GM12878 (cell line): Measurements from ENCODE around the gene ZMYND15. TPM values are rescaled to one million over a fixed set of nuclear protein-coding genes. Genes with fewer than 3 reads are reported as not detected.

Source experiments
- ATAC-seq: fragments of 200-7000 bp; cut with Tn5 transposase; 3 replicates; pipeline ENCODE4 v1.9.1; 2020; ENCODE audit warnings: mild to moderate bottlenecking, moderate library complexity
- BruUV-seq: library from RNA; stranded (reverse); fragments of 400-500 nt; replicated peaks from 2 replicates; lab custom pipeline; 2021; lab: Mats Ljungman, UMichigan
- CTCF ChIA-PET: fragments of 300-600 bp; sonication (Branson Sonifier 250); formaldehyde crosslinking; extraction: SDS; loops from one replicate; lab custom pipeline; 2021; ENCODE audit warnings: inconsistent platforms; lab: Yijun Ruan, JAX
- POLR2A ChIA-PET: fragments of 350-600 bp; formaldehyde crosslinking; extraction: SDS; loops from one replicate; lab custom pipeline; 2021; ENCODE audit warnings: inconsistent platforms; lab: Charles Lee
- RAD21 ChIA-PET: fragments of 300-600 bp; sonication (Branson Sonifier 250); formaldehyde crosslinking; loops from one replicate; lab custom pipeline; 2023; ENCODE audit warnings: antibody characterized with exemption; ENCODE audit not compliant: unreplicated experiment; lab: Charles Lee
- SMC1A ChIA-PET: fragments of 300-600 bp; sonication (Branson Sonifier 250); formaldehyde crosslinking; loops from one replicate; lab custom pipeline; 2023; ENCODE audit not compliant: unreplicated experiment, uncharacterized antibody; lab: Charles Lee
- DNase-seq: peaks from one replicate; pipeline ENCODE4 v3.0.0-alpha.2; 2011; ENCODE audit warnings: low read depth, low spot score
- FAIRE-seq: peaks from 3 replicates; lab custom pipeline; 2011; peaks lifted over from hg19 to GRCh38; lab: Jason Lieb, UNC
- H2AFZ ChIP-seq: 2 replicates; pipeline ENCODE4 v1.6.0; 2011; ENCODE audit warnings: low read depth, low read length, control low read depth; ENCODE audit not compliant: control insufficient read depth
- H3K27ac ChIP-seq: 2 replicates; pipeline ENCODE4 v1.5.1; 2011; ENCODE audit warnings: control low read depth; ENCODE audit not compliant: control insufficient read depth, insufficient read depth
- H3K27me3 ChIP-seq, 2 experiments: replicated peaks in 1 of 2; 2 replicates each; pipeline versions ENCODE4 v1.6.0 to v1.6.1; 2011; ENCODE audit warnings: low read length in 1 of 2; ENCODE audit not compliant: control insufficient read depth in 2 of 2, insufficient read depth in 2 of 2
- H3K36me3 ChIP-seq, 2 experiments: 2 replicates each; pipeline ENCODE4 v1.5.1; 2011; ENCODE audit warnings: low read length in 1 of 2; ENCODE audit not compliant: control insufficient read depth in 2 of 2, insufficient read depth in 2 of 2
- H3K4me1 ChIP-seq: 2 replicates; pipeline ENCODE4 v1.6.1; 2011; ENCODE audit warnings: mild to moderate bottlenecking, low read length, moderate library complexity, mixed read lengths; ENCODE audit not compliant: control insufficient read depth, insufficient read depth
- H3K4me2 ChIP-seq: 2 replicates; pipeline ENCODE4 v1.6.0; 2011; ENCODE audit warnings: control low read depth; ENCODE audit not compliant: control insufficient read depth, insufficient read depth
- H3K4me3 ChIP-seq: fragments of 200-600 bp; sonication (generic); 2 replicates; pipeline ENCODE4 v1.5.1; 2016
- H3K79me2 ChIP-seq: 2 replicates; pipeline ENCODE4 v1.6.0; 2011; ENCODE audit warnings: low read length; ENCODE audit not compliant: control insufficient read depth, insufficient read depth
- H3K9ac ChIP-seq: 2 replicates; pipeline ENCODE4 v1.8.0; 2011; ENCODE audit warnings: low read length, control low read depth, mixed read lengths; ENCODE audit not compliant: control insufficient read depth, insufficient read depth
- H3K9me3 ChIP-seq: replicated peaks from 3 replicates; pipeline ENCODE4 v1.5.1; 2011; ENCODE audit warnings: mild to moderate bottlenecking, low read length; ENCODE audit not compliant: control insufficient read depth, insufficient read depth
- H4K20me1 ChIP-seq: 2 replicates; pipeline ENCODE4 v1.6.0; 2011; ENCODE audit not compliant: control insufficient read depth, insufficient read depth
- ATF2 ChIP-seq: IDR thresholded peaks from 2 replicates; pipeline ENCODE4 v1.6.1; 2012; ENCODE audit warnings: low read length, inconsistent platforms
- CEBPB ChIP-seq, 2 experiments: fragments of 150-350 bp in 1 of 2; IDR thresholded peaks; 2 replicates each; pipeline ENCODE4 v1.6.1; 2012 to 2014; ENCODE audit warnings: low read depth in 2 of 2, low read length in 2 of 2, borderline replicate concordance in 1 of 2, inconsistent platforms in 1 of 2
- E2F4 ChIP-seq: IDR thresholded peaks from 2 replicates; pipeline ENCODE4 v1.6.1; 2012; ENCODE audit warnings: low read depth, low read length, improper control_type of control experiment
- FOS ChIP-seq: IDR thresholded peaks from 3 replicates; pipeline ENCODE4 v1.6.1; 2011; ENCODE audit warnings: borderline replicate concordance; ENCODE audit not compliant: insufficient read length; ENCODE audit errors: extremely low read depth
- GATAD2B ChIP-seq: fragments of 450-650 bp; conservative IDR thresholded peaks from 2 replicates; pipeline ENCODE4 v1.6.1; 2017; ENCODE audit warnings: low read depth, mild to moderate bottlenecking, moderate library complexity
- MTA3 ChIP-seq: IDR thresholded peaks from 2 replicates; pipeline ENCODE4 v1.6.1; 2012; ENCODE audit warnings: low read length, inconsistent platforms, borderline replicate concordance
- NFYB ChIP-seq: IDR thresholded peaks from 2 replicates; pipeline ENCODE4 v1.6.1; 2011; ENCODE audit warnings: low read depth, mild to moderate bottlenecking, low read length, improper control_type of control experiment, moderate library complexity; ENCODE audit not compliant: insufficient read depth
- PAX5 ChIP-seq: IDR thresholded peaks from 2 replicates; pipeline ENCODE4 v1.6.1; 2011; ENCODE audit warnings: low read depth, low read length, borderline replicate concordance
- POLR2AphosphoS5 ChIP-seq: IDR thresholded peaks from 2 replicates; pipeline ENCODE4 v1.6.1; 2011; ENCODE audit warnings: mild to moderate bottlenecking, low read length, inconsistent platforms
- RAD51 ChIP-seq: fragments of 450-650 bp; IDR thresholded peaks from 2 replicates; pipeline ENCODE4 v1.6.1; 2016; ENCODE audit warnings: moderate library complexity, mild to moderate bottlenecking, inconsistent platforms
- TCF3 ChIP-seq: IDR thresholded peaks from 2 replicates; pipeline ENCODE4 v1.6.1; 2012; ENCODE audit warnings: low read depth, mild to moderate bottlenecking, low read length, borderline replicate concordance; ENCODE audit not compliant: insufficient read depth
- ZNF622 ChIP-seq: fragments of 450-650 bp; IDR thresholded peaks from 2 replicates; pipeline ENCODE4 v1.6.1; 2017; ENCODE audit warnings: mild to moderate bottlenecking, inconsistent platforms
- WGBS: methylation state at CpG from one replicate; pipeline ENCODE4 v1.1.6; 2016; ENCODE audit warnings: low lambda C conversion rate; ENCODE audit not compliant: insufficient replicate concordance, insufficient coverage; ENCODE audit errors: missing lambda C conversion rate; 5-methylcytosine and 5-hydroxymethylcytosine counted together
- in situ Hi-C: fragments of 300-500 bp; cut with MboI; formaldehyde crosslinking; loops from 9 replicates; pipeline ENCODE4 v1.14.3; 2018; ENCODE audit warnings: mixed read lengths
- intact Hi-C: fragments of 100-400 bp; cut with micrococcal nuclease; formaldehyde crosslinking; loops from one replicate; pipeline ENCODE4 v1.14.2; 2022; ENCODE audit not compliant: unreplicated experiment
- polyA plus RNA-seq, 11 experiments: library from polyadenylated mRNA; depleted of rRNA in 4 of 11; unstranded in 6 of 11; stranded (reverse) in 5 of 11; fragments of >200 nt; fragmentation: Nextera tagmentation in 4 of 11; fragmentation: Illumina TruSeq in 1 of 11; extraction: Ambion mirVana in 4 of 11; extraction: Trizol in 1 of 11; gene quantifications; 1 replicate in 1 of 11; 2 replicates in 10 of 11; pipeline versions ENCODE4 v1.2.1 to v1.2.3, GENCODE V29; 2011 to 2016; ENCODE audit warnings: inconsistent platforms in 2 of 11, missing spikeins in 2 of 11, low read depth in 1 of 11
- total RNA-seq, 4 experiments: library from RNA; depleted of rRNA in 3 of 4; stranded (reverse); fragments of >200 nt in 3 of 4; fragmentation: Illumina TruSeq in 1 of 4; extraction: Trizol in 1 of 4; gene quantifications; 2 replicates each; pipeline versions ENCODE4 v1.2.1 to v1.2.3, GENCODE V29; 2013 to 2021
- TF ChIP-seq, protein P1 (sequence below): fragments of 450-650 bp; IDR thresholded peaks from 2 replicates; pipeline ENCODE4 v1.6.1; 2017; ENCODE audit warnings: mild to moderate bottlenecking, low read depth, inconsistent platforms; ENCODE audit not compliant: poor library complexity, severe bottlenecking
- TF ChIP-seq, protein P2 (sequence below): IDR thresholded peaks from 2 replicates; pipeline ENCODE4 v1.6.1; 2011; ENCODE audit warnings: low read depth, low read length, improper control_type of control experiment, borderline replicate concordance

The ZMYND15 gene
- total and polyA plus RNA-seq, 10 of the 15 experiments (the other 5 are each of a cell fraction or from before 2014, with no cell fraction given) = 0.03 to 0.17 (median 0.06) TPM; not detected in 4

DNA sequence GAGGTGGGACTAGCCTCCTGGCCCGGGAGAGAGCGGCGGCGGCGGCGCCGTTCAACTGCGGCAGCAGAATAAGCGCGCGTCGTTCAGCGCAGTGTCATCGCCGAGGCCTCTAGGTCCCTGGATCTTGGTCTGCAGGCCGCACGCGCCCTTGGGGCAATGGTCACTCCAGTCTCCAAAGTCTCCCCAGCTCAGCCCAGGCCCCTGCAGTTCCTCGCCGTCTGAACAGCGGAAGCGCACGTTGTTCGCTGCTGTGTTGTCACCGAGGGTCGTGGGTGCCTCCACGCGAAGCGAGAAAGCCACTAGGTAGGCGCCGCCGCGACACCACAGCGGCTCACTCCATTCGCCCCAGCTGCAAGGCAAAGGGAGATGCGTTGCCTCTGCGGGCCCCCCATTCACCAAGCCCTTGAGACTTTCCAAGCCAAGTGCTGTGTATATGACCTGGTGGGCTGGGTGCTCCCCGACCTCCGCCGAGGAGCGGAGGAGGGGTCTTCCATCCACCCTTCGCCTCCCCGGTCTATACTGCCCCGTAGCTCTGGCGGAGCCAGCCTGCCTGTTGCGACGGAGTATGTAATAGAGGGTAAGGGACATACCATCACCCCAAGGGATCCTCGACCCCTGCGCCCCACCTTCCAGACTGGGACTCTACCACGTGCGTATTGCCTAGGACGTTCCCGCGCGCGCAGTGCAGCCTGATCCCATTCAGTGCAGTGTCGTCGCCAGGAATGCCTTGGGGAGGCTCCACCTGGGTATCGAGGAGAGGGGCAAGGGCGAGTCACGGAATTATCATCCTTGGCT is 45.9 kb downstream of the ZMYND15 start:
- DNase-seq = no peak
- in situ Hi-C loops = no loop called here
- no peak for TF ChIP-seq NFYB
- no peak for TF ChIP-seq PAX5
- no peak for TF ChIP-seq POLR2AphosphoS5
- TF ChIP-seq ZNF622 = no peak
- no peak for TF ChIP-seq MTA3
- TF ChIP-seq TCF3 = no peak
- no peak for TF ChIP-seq RAD51
- TF ChIP-seq E2F4 = no peak
- TF ChIP-seq ATF2 = no peak
- TF ChIP-seq, protein P1, sequence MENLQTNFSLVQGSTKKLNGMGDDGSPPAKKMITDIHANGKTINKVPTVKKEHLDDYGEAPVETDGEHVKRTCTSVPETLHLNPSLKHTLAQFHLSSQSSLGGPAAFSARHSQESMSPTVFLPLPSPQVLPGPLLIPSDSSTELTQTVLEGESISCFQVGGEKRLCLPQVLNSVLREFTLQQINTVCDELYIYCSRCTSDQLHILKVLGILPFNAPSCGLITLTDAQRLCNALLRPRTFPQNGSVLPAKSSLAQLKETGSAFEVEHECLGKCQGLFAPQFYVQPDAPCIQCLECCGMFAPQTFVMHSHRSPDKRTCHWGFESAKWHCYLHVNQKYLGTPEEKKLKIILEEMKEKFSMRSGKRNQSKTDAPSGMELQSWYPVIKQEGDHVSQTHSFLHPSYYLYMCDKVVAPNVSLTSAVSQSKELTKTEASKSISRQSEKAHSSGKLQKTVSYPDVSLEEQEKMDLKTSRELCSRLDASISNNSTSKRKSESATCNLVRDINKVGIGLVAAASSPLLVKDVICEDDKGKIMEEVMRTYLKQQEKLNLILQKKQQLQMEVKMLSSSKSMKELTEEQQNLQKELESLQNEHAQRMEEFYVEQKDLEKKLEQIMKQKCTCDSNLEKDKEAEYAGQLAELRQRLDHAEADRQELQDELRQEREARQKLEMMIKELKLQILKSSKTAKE = no peak
- TF ChIP-seq, protein P2, sequence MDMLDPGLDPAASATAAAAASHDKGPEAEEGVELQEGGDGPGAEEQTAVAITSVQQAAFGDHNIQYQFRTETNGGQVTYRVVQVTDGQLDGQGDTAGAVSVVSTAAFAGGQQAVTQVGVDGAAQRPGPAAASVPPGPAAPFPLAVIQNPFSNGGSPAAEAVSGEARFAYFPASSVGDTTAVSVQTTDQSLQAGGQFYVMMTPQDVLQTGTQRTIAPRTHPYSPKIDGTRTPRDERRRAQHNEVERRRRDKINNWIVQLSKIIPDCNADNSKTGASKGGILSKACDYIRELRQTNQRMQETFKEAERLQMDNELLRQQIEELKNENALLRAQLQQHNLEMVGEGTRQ = no peak
- no peak for TF ChIP-seq CEBPB (IDR thresholded peaks at IDR 0.05; ENCODE audit: borderline replicate concordance in 1 of 2, low read depth in 2 of 2, low read length in 2 of 2)
- no peak for TF ChIP-seq FOS
- no peak for TF ChIP-seq GATAD2B

More for the DNA sequence above, 45.9 kb downstream of the ZMYND15 start:
- Histone ChIP-seq H4K20me1 (no peaks in the 10 kb centered on the region), H3K27ac (no peak overlapping the region), H3K4me3 (no peak overlapping the region), H2AFZ (no peak overlapping the region), H3K4me1 (peaks cover 9% of the 10 kb centered on the region), H3K9me3 (no peaks in the 10 kb centered on the region), H3K27me3 (peaks cover 18 to 19% of the 10 kb centered on the region in 2 experiments), H3K79me2 (no peaks in the 10 kb centered on the region), H3K36me3 (no peaks in the 10 kb centered on the region), H3K4me2 (no peak overlapping the region; the same call in 1 of the 2 replicates), H3K9ac (no peak overlapping the region)
- ChIA-PET SMC1A (no interaction called here), RAD21 (interaction anchor here (1.7 kb wide), 1 partner anchor 75 kb away, joined by 5 read pairs; the partner anchor contains the start of gene ARRB2), CTCF (interaction anchor here (0.8 kb wide), 1 partner anchor 9 kb away, joined by 3 read pairs; no protein-coding TSS in a partner anchor), POLR2A (no interaction called here)
- 20% methylated on average over 61 of the region's 61 CpGs for WGBS
- FAIRE-seq = no peak
- intact Hi-C loops = loop anchor here (2.0 to 10.0 kb wide), 3 partner anchors 51 to 103 kb away; partner anchors contain the start of genes ARRB2, CXCL16, MED11 and ZMYND15
- no TSS peak for BruUV-seq
- no peak for ATAC-seq
